Epithelial cell of alveolus of lung (primary cell): ENCODE measurements around the gene SYN1. TPM values are rescaled to one million over a fixed set of nuclear protein-coding genes. Genes with fewer than 3 reads are reported as not detected.

Source experiments
- total RNA-seq: library from RNA; depleted of rRNA; stranded (reverse); fragments of >200 nt; gene quantifications from 2 replicates; pipeline ENCODE4 v1.2.1, GENCODE V29; 2015

SYN1 gene
- total RNA-seq = 0.80 and 3.5 TPM in 2 replicates

GRCh38 chrX:47619486-47620302 is at the start of gene SYN1:
Gene SYN1 (minus strand): TSS chrX:47619857. CDS start chrX:47619728, 129 bp downstream.

GRCh38 chrX:47658684-47659420 is 39.2 kb upstream of the SYN1 start, which contains the start of gene UXT:
Gene UXT (minus strand): TSS chrX:47659180. CDS start chrX:47658927, 253 bp downstream.

GRCh38 chrX:47650164-47651042 is 30.7 kb upstream of the SYN1 start, which contains the start of gene ELK1:
Gene ELK1 (minus strand): TSS chrX:47650563. CDS start chrX:47641441, 9,122 bp downstream.

DNA sequence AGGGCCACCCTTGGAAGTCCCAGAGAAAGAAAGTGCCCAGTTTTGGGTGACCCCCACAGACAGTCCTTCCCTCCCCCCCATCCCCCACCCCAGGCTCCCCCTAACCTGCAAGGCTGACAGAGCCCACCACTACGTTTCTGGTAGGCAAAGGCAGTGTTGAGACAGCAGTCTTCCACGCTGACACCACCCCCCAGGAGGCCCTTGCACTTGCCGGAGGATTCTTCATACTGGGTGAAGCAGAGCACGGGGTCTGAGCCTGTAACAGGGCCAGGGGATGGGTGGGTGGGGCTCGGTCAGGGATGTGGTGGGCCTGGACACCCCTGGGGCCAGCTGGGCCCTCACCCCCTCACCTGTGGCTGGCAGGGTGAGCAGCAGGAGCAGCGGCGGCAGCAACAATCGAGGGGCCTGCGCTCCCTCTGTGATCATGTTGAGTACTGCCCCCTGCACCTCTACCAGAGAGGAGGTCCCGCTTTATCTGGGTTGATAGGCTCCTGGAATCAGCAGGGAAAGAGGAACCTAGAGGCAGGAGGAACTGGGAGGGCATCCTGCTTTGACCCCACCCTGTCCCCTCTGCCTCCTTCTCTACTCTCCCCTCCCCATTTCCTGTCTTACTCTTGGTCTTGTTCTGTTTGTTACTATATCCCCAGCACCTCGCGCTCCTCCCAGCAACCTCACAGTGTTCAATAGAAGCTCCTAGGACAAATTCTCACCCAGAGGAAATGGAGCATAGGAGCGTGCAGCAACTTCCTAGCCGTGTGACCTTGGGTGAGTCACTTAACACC is 10.0 kb upstream of the SYN1 start, which contains the start of gene CFP:
TSS of gene CFP (minus strand) at position 512 of the 782 bp plus-strand sequence. CDS start at position 426, 86 bp downstream.

GRCh38 chrX:47581731-47582647 is 37.7 kb downstream of the SYN1 start, which contains the start of gene TIMP1:
Gene TIMP1 (plus strand): TSS chrX:47582436. CDS start chrX:47583416, 980 bp downstream.

DNA sequence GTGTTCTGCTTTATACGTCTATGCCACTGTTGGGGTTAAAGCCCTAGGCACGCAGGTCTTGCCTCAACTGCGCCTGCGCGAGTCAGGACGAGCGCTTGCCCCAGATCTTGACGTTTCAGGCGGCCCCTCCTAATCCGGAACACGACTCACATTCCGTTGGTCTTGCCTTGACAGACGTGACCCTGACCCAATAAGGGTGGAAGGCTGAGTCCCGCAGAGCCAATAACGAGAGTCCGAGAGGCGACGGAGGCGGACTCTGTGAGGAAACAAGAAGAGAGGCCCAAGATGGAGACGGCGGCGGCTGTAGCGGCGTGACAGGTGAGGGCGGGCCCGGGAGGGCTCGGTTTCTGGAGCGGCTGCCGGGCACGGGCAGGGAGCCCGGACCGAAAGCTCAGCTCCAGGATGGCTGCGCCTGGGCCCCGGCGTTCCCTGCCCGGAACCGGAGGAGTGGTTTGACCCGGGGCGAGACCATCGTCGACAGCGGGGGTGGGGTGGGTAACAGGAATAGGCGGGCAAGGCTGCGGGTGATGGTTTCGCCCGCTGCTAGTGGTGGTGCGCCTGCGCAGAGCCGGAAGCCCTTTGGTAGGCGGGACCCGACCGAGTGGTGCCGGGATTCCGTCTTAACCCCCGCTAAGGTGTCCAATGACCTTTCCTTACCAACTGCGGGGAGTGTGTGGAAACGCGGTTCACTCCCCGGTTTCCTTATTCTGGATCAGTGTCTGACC is 58.6 kb downstream of the SYN1 start, which contains the start of gene ARAF:
TSS of gene ARAF (plus strand) at position 272 of the 725 bp plus-strand sequence. CDS start 1,763 bp downstream, outside the sequence.

Other genes with a start within 250 kb of the SYN1 start
- gene ZNF157, start 249.3 kb downstream of the SYN1 start, total RNA-seq = under 0.01 TPM in 1 of 2 replicates, not detected in the other
- gene ZNF41, start 136.6 kb downstream of the SYN1 start, total RNA-seq = 6.6 and 10.7 TPM in 2 replicates
- 31.0 and 31.5 TPM in 2 replicates for gene ARAF, start 58.7 kb downstream of the SYN1 start, total RNA-seq
- gene TIMP1, start 37.4 kb downstream of the SYN1 start, total RNA-seq = 1,035 and 4,999 TPM in 2 replicates
- 0.39 and 0.56 TPM in 2 replicates for gene CFP, start 10.1 kb upstream of the SYN1 start, total RNA-seq
- 41.1 and 55.3 TPM in 2 replicates for gene ELK1, start 30.7 kb upstream of the SYN1 start, total RNA-seq
- gene UXT, start 39.3 kb upstream of the SYN1 start, total RNA-seq = 103 and 164 TPM in 2 replicates
- 4.0 and 5.0 TPM in 2 replicates for gene ZNF81, start 217.0 kb upstream of the SYN1 start, total RNA-seq